ENCODE results near the gene SLC6A9. TPM values are rescaled to one million over a fixed set of nuclear protein-coding genes. Genes with fewer than 3 reads are reported as not detected.
A peak's percentile ranks its signal among the peaks of the same experiment; 100 is the strongest.

Gene SLC6A9
- total RNA-seq, 1 experiment from 2014 or later = 12.8 TPM

- H3K27me3 ChIP-seq (ENCODE audit: insufficient read depth, low read length) = no peaks in the 10 kb centered on the region
- H3K4me1 ChIP-seq (ENCODE audit: control insufficient read depth in 1 of 2, insufficient read depth in 2 of 2, low read length in 2 of 2) = peaks cover 10 to 39% of the 10 kb centered on the region in 2 experiments
- H3K4me2 ChIP-seq (ENCODE audit: low read length) = peak overlapping the region; percentile 91
- H3K9ac ChIP-seq (ENCODE audit: low read length) = peak overlapping the region; percentile 80
- peak overlapping the region; percentile 82 for H3K27ac ChIP-seq (ENCODE audit: low read depth, low read length)
- peak overlapping the region; percentile 63 to 72 for H3K4me3 ChIP-seq (replicated peaks in 1 of 2; ENCODE audit: low read depth in 1 of 2, low read length in 2 of 2)
- ChIA-PET POLR2A (no interaction called here), CTCF (interaction anchor here (1.0 kb wide), 1 partner anchor 56 kb away, joined by 3 read pairs; no protein-coding TSS in a partner anchor), RAD21 (ENCODE audit: low non-redundant PET in 1 of 2, low total read pairs in 2 of 2, uncharacterized antibody in 2 of 2, unreplicated experiment in 2 of 2) (no interaction called here)
- no peaks in the 10 kb centered on the region for H3K79me2 ChIP-seq (ENCODE audit: insufficient read depth, low read length)
- TSS peak; percentile 46 for BruUV-seq (replicated peaks)
- TF ChIP-seq TCF7L2 (IDR thresholded peaks at IDR 0.05; ENCODE audit: borderline replicate concordance, extremely low read depth, insufficient read depth, insufficient read length) (no peak), POLR2AphosphoS5 (IDR thresholded peaks at IDR 0.05; ENCODE audit: low read depth, low read length) (no peak; the same call in 1 of the 2 replicates), ZNF274 (IDR thresholded peaks at IDR 0.05; ENCODE audit: low read depth, low read length) (no peak)
- TF ChIP-seq, protein P1, sequence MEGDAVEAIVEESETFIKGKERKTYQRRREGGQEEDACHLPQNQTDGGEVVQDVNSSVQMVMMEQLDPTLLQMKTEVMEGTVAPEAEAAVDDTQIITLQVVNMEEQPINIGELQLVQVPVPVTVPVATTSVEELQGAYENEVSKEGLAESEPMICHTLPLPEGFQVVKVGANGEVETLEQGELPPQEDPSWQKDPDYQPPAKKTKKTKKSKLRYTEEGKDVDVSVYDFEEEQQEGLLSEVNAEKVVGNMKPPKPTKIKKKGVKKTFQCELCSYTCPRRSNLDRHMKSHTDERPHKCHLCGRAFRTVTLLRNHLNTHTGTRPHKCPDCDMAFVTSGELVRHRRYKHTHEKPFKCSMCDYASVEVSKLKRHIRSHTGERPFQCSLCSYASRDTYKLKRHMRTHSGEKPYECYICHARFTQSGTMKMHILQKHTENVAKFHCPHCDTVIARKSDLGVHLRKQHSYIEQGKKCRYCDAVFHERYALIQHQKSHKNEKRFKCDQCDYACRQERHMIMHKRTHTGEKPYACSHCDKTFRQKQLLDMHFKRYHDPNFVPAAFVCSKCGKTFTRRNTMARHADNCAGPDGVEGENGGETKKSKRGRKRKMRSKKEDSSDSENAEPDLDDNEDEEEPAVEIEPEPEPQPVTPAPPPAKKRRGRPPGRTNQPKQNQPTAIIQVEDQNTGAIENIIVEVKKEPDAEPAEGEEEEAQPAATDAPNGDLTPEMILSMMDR (IDR thresholded peaks at IDR 0.05 in 2 of 3, conservative IDR thresholded peaks at IDR 0.05 in 1 of 3; ENCODE audit: borderline replicate concordance in 1 of 3, insufficient read depth in 1 of 3, low read depth in 2 of 3, low read length in 2 of 3) = 0 out of 6 replicates have a peak, but pooled peaks of 1 of the 3 experiments have one; percentile 6
- TF ChIP-seq, protein P2, sequence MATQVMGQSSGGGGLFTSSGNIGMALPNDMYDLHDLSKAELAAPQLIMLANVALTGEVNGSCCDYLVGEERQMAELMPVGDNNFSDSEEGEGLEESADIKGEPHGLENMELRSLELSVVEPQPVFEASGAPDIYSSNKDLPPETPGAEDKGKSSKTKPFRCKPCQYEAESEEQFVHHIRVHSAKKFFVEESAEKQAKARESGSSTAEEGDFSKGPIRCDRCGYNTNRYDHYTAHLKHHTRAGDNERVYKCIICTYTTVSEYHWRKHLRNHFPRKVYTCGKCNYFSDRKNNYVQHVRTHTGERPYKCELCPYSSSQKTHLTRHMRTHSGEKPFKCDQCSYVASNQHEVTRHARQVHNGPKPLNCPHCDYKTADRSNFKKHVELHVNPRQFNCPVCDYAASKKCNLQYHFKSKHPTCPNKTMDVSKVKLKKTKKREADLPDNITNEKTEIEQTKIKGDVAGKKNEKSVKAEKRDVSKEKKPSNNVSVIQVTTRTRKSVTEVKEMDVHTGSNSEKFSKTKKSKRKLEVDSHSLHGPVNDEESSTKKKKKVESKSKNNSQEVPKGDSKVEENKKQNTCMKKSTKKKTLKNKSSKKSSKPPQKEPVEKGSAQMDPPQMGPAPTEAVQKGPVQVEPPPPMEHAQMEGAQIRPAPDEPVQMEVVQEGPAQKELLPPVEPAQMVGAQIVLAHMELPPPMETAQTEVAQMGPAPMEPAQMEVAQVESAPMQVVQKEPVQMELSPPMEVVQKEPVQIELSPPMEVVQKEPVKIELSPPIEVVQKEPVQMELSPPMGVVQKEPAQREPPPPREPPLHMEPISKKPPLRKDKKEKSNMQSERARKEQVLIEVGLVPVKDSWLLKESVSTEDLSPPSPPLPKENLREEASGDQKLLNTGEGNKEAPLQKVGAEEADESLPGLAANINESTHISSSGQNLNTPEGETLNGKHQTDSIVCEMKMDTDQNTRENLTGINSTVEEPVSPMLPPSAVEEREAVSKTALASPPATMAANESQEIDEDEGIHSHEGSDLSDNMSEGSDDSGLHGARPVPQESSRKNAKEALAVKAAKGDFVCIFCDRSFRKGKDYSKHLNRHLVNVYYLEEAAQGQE (IDR thresholded peaks at IDR 0.05; ENCODE audit: low read depth) = no peak
- ATAC-seq = peak; percentile 6; the same call in 1 of the 2 replicates
- no peaks in the 10 kb centered on the region for H3K9me2 ChIP-seq (ENCODE audit: insufficient read depth)
- no peak for DNase-seq (ENCODE audit: low read depth, low spot score)
- no peaks in the 10 kb centered on the region for H4K20me1 ChIP-seq (ENCODE audit: insufficient read depth)
- no peaks in the 10 kb centered on the region for H3K9me3 ChIP-seq (ENCODE audit: control insufficient read depth in 1 of 2, insufficient read depth in 1 of 2, low read depth in 1 of 2, low read length in 2 of 2)
- peaks cover 2 to 20% of the 10 kb centered on the region in 2 experiments; a peak in 2 of 4 replicates for H3K36me3 ChIP-seq (ENCODE audit: control insufficient read depth in 1 of 2, insufficient read depth in 2 of 2, low read length in 2 of 2)
- intact Hi-C loops (cut with micrococcal nuclease) = no loop called here
- no peak overlapping the region for H2AFZ ChIP-seq (ENCODE audit: low read depth, low read length, poor library complexity, severe bottlenecking)
Observed at GRCh38 chr1:43990271-43991199, 40.7 kb downstream of the SLC6A9 start.

Data from HCT116 (cell line).